CD4-positive, alpha-beta T cell treated with Interleukin-6 at 100 ng/mL for 8 hours (primary cell): ENCODE data around the gene HEATR9.
A peak's percentile ranks its signal among the peaks of the same experiment; 100 is the strongest.

Experiments used
- DNase-seq: peaks from one replicate; pipeline ENCODE4 v3.0.0-alpha.2; 2020; ENCODE audit warnings: mixed read lengths, low spot score

The HEATR9 gene

DNA sequence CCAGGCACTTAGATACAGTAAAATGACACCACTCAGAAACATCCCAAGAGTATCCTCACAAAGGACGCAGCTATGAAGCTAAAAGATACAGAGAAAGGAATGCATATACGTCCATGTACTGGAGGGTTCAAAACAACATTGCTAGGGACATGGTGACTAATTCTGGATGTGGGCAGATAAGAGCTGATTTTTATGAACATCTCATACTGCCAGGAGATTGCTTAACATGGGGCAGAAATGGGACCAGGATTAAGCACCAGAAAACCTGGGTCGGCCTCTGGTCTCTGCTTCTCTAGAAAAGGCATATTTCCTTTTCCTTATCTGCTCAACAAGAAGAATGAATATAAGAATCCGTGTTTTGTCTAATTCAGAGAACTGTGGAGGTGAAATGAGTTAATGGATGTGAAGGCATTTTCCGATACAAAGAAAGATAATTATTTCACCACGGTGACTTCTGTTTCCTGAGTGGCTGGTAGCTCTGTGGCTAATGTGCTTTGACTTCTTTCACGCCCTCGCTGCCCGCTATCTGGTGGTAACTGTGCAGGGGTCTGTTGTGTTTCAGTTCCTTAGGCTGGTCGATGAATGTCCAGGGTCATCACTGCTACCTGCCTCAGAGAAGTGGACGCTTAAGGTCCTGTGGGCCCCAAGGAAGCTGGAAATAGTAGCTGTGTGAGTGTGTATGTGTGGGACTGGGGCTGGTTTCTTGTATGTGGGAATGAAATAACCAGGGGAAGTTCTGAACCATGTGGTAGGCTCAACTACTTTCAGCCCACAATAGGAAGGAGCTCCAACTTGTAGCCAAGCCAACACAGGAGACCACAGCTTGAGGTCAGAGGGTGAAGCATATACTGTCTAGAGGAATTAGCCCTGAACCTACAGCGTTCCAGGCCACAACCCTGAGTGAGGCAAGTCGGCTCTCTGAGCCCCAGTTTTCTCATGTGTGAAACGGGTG lies 27.2 kb upstream of the HEATR9 start:
- peak; percentile 51 for DNase-seq

DNA sequence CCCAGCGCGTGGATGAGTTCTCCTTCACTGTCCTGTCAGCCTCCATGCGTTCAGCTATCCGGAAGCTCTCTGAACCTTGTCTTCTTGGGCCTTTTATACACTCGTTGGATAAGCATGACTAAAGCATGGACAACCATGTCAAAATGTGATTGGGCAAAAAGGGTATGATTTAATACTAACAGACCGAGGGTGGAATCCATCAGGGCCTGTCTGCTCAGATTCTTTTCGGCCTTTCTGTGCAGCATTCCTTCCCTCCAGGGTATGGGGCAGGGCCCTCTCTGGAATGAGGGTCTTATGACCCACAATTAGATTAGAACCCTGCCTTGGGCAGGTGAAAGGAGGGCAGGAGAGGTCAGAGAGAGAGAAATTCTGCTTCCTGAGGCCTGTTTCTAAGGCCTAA lies 25.5 kb upstream of the HEATR9 start:
- DNase-seq = no peak

DNA sequence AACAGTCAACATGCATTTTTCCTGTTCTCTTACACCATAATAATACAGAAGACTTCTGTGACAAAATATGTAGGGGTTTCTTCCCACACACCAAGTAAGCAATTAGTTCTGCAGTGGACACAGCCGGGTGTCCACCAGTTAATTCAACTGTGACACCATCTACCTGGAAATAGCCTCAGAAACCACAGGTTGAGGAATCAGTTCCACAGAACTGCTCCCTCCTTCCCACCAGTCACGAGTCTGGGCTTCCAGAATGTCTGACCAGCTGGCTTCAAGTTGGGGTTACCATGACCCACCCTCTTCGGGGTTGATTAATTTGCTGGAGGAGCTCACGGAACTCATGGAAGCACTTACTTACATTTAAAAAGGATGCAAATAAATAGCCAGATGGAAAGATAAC lies 25.1 kb upstream of the HEATR9 start:
- DNase-seq = no peak

DNA sequence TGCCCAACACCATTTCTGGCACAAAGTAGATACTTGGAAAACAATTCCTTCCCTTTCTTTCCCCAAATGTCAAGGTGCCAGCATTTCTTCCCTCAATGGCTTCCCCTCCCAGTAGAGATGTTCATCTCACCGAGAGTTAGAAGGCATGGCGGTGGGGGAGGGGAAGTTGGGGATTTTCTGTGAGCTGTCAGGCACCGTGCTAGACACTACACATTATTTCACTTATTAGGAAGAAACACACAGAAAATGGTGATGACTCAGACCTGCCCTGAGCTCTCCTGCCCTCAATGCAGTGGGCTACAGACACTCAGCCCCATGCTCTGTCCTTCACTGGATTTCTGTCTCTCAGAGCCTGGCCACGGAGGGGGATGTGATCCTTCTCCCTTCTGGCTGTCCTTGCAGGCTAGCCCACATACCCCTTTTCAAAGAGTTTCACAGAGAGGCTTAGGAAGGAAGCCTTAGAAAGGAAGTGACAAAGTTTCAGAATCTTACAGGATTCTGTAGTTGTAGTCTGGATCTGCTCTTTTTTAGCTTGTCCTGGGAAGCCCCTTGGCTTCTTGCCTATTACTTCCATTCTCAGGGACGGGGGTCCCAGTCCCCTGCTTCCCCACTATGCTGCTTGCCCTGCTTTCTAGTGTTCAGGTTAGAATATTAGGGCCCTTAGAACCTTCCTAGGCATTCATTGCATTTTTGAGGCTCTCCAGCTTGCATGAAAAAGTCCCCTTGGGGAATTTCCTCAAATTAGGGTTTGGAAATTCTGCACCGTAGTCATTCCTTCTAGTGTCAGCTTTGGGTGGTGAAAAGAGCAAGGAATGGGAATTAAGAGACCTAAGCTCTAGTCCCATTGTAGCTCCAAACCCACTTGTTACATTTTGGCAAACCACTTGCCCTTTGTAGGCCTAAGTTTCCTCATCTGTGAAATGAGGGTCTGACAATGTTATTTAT lies 23.7 kb upstream of the HEATR9 start:
- peak; percentile 53 for DNase-seq

DNA sequence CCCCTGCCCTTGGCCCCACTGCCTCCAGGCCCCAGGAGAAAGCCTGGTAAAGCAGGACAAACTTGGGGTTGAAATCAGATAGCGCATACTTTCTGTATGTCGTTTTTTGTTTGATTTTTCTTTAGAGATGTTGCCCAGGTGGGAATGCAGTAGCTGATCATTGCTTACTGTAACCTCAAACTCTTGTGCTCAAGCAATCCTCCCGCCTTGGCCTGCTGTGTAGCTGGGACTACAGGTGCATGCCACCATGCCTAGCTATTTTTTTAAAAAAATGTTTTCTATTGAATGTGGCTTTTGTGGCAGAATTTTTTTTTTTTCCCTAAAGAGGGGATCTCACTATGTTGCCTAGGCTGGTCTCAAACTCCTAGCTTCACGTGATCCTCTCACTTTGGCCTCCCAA lies 22.6 kb upstream of the HEATR9 start:
- peak; percentile 29 for DNase-seq

DNA sequence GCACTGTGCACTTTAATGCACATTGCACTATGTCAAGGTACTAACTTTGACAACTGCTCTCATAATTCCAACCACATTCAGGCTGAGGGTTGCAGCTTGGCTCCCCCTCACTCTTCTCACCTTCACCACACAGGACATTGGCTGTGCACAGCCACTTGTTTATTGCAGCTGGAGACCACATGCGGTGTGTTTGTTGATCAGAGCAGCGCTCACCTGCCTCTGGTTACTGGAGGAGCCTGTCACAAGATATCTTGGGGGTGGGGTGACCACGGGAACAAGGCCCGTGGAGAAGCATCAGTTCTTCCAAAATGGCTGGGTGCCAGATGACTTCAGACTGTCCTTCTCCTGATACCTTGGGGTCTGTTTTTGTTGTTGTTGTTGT lies 22.1 kb upstream of the HEATR9 start:
- peak; percentile 82 for DNase-seq

DNA sequence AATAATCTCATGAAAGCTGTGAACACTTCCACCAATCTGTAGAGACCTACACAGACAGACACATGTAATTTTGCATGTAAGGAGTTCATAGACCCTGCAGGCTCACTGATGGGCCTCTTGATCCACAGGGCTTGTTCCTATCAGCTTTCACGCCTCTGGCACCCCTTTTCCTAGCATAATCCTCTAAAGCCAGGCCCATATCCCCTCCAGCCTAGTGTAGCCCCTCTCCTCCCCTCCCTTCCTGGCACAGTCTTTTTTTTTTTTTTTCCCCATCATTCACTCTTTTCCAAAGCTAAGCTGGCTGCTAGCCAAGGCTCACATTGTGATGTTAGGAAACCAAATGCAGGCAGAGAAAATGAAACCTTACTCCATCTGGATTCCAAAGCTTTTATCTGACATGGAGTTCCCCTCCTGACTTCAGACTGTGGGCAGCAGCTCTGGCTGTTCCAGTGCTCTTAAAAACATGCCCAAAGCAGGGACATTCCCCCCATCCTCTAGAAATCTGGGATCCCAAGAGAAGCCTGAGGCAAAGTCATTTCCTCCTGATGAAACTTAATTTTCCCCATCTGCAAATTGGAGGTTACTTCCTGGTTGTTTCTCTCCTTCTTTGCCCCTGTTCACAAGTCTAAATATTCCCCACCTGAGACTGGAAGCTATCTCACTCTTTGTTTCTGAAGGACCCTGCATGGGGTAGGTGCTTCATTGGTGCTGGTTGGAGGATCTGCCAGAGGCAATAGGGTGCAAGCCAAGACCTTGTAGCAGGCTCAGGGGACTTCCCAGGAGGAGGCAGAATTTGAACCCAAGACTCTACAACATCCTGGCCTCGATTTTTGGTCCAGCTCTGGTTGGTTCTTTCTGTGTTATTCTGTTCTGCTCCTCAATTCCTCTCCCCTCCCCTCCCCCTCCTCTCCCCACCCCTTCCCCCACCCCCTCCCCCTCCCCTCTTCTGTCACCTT lies 21.4 kb upstream of the HEATR9 start:
- no peak for DNase-seq

DNA sequence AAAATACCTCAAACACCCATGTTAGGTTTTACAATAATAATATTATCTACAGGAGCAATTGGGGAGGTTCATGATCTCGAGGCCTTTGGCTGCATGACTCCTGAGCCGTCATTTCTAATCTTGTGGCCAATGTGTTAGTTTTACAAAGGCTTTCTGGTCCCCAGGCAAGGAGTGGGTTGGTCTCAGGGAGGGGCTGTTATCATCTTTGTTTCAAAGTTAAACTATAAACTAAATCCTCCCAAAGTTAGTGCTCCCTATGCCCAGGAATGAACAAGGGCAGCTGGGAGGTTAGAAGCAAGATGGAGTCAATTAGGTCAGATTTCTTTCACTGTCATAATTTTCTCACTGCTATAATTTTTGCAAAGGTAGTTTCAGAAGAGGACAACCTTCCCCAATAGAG lies 20.6 kb upstream of the HEATR9 start:
- peak; percentile 42 for DNase-seq

DNA sequence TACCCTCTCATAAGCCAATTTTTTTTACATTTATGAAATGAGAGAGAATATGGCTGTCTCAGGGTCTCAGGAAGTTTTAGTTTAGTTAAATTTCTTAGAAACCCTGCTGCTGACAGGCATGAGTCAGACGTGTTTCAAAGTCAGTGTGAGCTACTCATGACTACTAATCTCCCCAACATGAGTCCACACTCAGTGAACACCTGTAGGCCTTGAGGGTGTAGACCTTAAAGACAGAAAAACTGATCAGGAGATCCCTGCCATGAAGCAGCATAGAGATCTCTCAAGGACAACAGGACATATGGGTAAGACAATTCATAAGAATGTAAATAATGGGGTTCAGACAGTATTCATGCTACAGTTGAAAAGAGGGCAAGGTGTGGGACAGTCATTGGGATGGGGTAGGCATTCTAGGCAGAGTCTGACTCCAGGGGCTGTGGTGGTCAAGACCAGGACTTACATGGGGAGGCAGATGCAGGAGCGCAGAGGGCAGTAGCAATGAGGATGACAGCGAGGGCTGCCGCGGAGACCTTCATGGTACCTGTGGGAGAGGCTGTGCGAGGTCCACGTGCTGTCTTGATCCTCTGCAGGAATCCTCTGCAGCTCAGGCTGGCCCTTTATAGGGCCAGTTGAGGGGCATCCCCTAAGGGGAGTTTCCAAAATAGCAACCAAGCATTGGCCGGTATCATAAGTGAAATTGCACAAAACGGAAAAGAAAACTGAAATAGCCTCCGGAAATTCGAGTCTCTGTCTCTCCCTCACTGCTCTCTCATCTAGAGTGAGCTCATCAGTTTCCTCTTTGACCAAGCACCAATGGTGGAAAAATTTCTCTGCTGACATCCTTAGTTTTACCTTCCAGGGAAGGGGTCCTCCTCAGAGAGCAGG lies 11.3 kb upstream of the HEATR9 start, which contains the start of gene CCL5:
TSS of gene CCL5 (minus strand) at position 588 of the 882 bp plus-strand sequence.
- DNase-seq = peak; percentile 55

DNA sequence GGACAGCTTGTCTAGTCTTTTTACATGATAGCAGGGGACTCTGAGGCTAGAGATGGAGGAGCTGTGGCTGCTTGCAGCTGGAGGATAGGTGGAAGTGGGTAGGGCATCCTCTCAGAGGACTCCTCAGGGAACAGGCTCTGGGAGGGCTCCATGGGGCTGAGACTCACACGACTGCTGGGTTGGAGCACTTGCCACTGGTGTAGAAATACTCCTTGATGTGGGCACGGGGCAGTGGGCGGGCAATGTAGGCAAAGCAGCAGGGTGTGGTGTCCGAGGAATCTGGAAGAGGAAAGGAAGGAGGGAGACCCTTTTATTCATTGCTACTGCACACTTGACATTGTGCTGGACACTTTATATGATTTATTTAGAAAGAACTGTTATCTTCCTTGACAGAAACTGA lies 9.7 kb upstream of the HEATR9 start:
- DNase-seq = no peak

DNA sequence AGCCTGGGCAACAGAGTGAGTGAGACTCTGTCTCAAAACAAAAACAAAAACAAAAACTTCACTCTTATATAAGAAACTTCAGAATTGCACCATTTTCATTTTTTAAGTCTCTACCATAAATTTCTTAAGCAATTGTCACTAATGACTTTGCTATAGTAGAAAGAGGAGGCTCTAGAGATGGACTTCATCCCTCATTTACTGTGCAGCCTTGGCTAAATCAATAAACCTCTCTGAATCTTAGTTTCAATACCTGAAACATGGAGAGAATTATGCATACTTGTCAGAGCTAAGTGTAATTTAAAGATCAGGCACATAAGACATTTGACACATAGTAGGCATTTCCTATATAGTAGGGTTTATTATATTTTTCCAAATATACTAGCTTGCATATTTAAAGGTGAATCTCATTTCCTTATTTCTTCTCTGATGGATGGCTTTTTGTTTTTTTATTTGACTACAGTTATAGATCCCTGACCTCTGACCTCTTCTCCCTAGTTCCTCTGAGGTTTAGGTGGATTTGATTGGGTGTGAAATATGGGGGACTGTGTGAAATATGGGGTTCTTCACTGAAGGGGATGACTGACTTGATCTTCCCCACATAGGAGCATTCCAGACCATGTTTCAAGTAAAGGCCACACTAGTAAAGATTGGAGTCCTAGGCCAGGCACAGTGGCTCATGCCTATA lies 8.8 kb upstream of the HEATR9 start:
- no peak for DNase-seq

DNA sequence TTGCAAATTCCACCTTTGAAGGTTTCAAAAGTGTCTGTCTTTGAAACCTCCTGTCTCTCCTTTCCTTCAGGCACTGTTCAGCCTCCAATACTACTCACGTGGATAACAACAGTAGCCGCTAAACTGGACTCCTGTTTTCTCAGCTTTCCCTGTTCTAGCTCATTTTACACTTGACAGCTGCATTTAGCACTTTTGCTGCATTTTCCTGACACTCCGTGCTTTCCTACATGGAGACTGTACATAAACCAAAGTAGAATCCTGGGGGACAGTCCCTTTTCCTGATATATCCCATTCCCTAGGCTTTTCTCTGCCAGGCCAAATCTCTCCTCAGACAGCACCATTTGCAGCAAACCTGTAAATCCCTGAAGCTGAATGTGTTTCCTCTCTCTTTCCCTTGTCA lies 7.8 kb upstream of the HEATR9 start:
- no peak for DNase-seq

DNA sequence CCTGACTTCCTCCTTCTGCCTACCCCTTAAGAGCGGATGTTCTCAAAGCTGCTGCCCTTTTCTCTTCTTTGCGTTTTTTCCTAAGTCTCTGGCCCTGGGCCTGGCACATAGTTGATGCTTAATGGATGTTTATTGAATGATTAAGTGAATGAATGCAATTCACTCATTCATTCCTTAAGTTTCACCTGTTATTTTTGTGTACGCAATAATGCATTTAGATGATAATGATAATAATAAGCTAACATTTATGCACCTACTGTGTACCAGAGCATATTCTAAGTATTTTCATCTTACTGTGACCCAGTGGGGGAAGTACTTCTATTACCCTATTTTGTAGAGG lies 7.1 kb upstream of the HEATR9 start:
- no peak for DNase-seq

DNA sequence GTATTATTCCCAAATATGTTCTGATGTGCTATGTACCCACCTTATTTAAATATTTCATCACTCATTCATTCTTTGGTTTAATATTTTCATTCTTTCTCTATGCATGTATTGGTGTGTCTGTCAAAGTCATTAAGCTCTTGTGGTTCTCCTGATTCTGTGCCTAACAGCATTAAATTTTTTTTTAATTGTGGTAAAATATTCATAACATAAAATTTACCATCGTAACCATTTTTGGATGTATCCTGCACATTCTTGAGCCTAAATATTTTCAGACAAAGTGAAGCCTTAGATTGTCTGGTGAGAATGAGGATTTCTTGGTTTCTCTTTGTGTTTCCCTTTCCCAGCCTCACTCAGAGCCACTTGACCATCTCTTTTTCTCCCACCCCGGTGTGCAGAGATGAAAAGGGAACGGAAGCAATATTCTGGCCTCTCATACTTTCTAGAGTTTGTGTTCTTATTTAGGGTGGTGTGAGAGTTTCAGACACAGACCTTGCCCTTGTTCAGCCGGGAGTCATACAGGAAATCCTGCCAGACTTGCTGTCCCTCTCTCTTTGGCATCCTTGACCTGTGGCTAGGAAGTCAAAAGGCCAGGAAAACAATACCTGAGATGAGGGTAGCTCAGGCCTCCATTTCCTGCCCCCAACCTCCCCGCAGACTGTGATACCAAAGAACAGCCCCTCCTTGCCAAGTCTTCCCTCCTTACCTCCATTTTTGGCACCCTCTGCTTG lies 6.5 kb upstream of the HEATR9 start:
- DNase-seq = no peak

DNA sequence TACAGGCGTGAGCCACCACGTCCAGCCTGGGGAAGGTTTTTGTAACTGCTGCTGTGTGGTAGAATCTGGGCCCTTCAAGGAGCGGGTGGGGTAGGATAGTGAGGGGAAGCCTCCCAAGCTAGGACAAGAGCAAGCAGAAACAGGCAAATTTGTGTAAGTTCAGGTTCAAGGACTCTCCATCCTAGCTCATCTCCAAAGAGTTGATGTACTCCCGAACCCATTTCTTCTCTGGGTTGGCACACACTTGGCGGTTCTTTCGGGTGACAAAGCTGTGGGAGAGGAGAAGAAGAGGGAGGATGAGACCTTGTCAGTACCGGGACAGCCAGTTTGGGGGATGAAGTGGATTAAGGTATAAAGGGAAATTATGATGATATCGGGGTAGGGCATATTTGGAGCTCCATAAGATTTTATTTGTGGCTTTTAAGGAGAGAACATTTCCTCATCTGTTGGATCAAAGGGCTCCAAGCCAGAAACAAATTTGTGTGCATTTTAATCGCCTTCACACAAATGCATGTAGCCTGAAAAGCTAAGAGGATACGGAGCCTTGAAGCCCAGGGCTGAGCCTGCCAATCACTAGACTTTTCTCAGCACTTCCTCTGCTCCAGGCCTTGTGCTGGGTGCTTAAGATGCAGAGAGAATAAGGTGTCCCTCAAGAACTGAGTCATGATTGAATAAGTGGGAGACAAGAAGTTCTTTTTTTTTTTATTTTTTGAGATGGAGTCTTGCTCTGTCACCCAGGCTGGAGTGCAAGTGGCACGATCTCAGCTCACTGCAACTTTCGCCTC lies 3.7 kb upstream of the HEATR9 start:
- no peak for DNase-seq

DNA sequence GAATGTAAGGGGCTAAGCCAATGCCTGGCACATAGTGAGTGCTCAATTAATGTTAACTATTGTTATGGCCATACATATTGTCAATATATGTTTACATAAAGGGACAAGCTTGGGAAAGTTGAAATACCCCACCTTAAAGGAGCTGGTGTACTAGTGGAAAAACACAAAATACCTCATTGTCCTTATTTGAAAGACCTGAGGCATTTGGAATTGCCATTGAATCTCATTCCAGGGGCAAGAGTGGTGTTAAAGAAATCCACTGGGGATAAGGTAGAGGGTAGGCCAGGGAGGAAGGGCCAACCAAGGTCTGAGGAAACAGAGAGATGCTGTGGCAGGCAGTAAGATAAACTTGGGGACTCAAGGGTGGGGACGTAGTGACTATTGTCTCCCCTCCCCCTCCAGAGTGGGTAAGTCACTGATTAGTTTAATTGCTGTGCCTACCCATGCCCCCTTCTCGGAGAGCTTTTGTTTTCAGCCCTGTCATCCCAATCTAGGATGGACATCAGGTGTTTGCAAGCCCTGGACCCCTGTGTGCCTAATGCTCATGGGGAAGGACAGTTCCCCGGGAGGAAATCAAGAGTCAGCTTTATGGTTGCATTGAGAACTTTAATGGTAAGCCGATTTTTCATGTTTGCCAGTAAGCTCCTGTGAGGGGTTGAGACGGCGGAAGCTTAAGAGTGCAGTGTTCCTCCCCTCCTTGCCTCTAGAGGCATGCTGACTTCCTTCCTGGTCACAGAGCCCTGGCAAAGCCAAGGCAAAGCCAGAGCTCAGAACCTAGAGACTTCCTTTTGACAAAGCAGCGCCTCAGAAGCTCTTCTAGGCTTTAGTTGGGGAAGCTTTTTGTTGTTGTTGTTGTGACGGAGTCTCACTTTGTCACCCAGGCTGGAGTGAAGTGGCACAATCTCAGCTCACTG lies 2.5 kb upstream of the HEATR9 start:
- DNase-seq = peak; percentile 52

DNA sequence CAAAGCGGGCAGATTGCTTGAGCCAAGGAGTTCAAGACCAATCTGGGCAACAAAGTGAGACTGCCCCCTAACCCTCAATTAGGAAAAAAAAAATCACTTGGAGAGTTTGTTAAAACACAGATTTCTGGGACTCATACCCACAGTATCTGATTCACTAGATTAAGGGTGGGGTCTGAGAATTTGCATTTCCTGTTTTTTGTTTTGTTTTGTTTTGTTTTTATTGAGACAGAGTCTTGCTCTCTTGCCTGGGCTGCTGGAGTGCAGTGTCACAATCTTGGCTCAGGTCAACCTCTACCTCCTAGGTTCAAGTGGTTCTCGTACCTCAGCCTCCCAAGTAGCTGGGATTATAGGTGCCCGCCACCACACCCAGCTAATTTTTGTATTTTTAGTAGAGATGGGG lies 1.1 kb downstream of the HEATR9 start:
- DNase-seq = no peak
